Activated CD8-positive, alpha-beta memory T cell treated with anti-CD3 and anti-CD28 coated beads for 1 hour (primary cell): Measurements from ENCODE around the gene OR8H2.
"Not testable (repeated sequence)": the region's sequence is repeated elsewhere in the genome, so short reads cannot be mapped to it uniquely, and the experiment has no call there.

ENCODE experiments used
- DNase-seq, 2 donors: peaks; one replicate each; pipeline ENCODE4 v3.0.0-alpha.2; 2020; ENCODE audit warnings: low read depth in 1 of 2; ENCODE audit errors: extremely low read depth in 1 of 2

The OR8H2 gene

GRCh38 chr11:56103210-56103737 lies at the start of gene OR8H2:
Gene OR8H2, plus strand, starts transcription at chr11:56103687. Its CDS starts 1,356 bp downstream, at chr11:56105043.
- no peak for DNase-seq

GRCh38 chr11:56056366-56056765 lies 47.1 kb upstream of the OR8H2 start:
- DNase-seq, result not testable (repeated sequence)

- DNase-seq, result not testable (repeated sequence)
Observed at GRCh38 chr11:56057661-56058237, 45.7 kb upstream of the OR8H2 start.

GRCh38 chr11:56058260-56058780 lies 45.2 kb upstream of the OR8H2 start:
- not testable (repeated sequence) for DNase-seq

GRCh38 chr11:56066980-56067379 lies 36.5 kb upstream of the OR8H2 start:
- DNase-seq, result no peak

- no peak for DNase-seq
Observed at GRCh38 chr11:56089697-56090096, 13.8 kb upstream of the OR8H2 start.

- no peak for DNase-seq
Observed at GRCh38 chr11:56093008-56093407, 10.5 kb upstream of the OR8H2 start, which contains the start of gene OR8I2. Gene OR8I2, plus strand, starts transcription at chr11:56093308. Its CDS starts 0 bp downstream, at chr11:56093308.

- no peak for DNase-seq
Observed at GRCh38 chr11:56122073-56122472, 18.6 kb downstream of the OR8H2 start, which contains the start of gene OR8H3. Gene OR8H3, plus strand, starts transcription at chr11:56122373. Its CDS starts 0 bp downstream, at chr11:56122373.

GRCh38 chr11:56140151-56140661 lies 36.7 kb downstream of the OR8H2 start, which contains the start of gene OR8J3:
Gene OR8J3, minus strand, starts transcription at chr11:56140201. Its CDS starts 2,483 bp downstream, at chr11:56137718.
- no peak for DNase-seq

- not testable (repeated sequence) for DNase-seq
Observed at GRCh38 chr11:56143681-56144080, 40.2 kb downstream of the OR8H2 start.

- DNase-seq, result no peak
Observed at GRCh38 chr11:56151376-56151775, 47.9 kb downstream of the OR8H2 start.

- no peak for DNase-seq
Observed at GRCh38 chr11:56152333-56152732, 48.8 kb downstream of the OR8H2 start.
